ENCODE results near the gene CAMTA1. TPM values are rescaled to one million over a fixed set of nuclear protein-coding genes. Genes with fewer than 3 reads are reported as not detected.

Gene CAMTA1
- total RNA-seq, 1 experiment from 2014 or later, result 60.0 TPM

DNA sequence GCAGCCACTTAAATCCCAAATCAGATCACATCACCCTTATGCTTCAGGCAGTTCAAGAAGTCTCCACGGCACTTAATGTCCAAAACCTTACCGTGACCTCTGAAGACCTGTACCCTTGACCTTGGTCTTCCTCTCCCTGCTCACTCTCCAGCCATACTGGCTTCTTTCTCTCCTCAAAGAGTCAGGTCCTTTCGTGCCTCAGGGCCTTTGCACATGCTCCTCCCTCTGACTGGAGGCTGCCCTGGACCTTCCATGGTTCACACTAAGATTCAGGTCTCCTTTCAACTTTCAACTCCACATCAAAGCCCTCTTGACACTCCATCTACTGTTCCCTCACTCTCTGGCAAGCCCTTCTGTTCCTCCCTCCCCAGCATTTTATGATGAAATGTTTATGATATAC is 695.9 kb downstream of the CAMTA1 start:
- no peaks in the 10 kb centered on the region for H3K4me1 Mint-ChIP-seq (ENCODE audit: low read depth, unreplicated experiment)
- H3K27ac Mint-ChIP-seq (ENCODE audit: unreplicated experiment), result no peak overlapping the region
- no peaks in the 10 kb centered on the region for H3K36me3 ChIP-seq (ENCODE audit: control insufficient read depth, insufficient read depth, low read length)
- H3K27me3 Mint-ChIP-seq (ENCODE audit: insufficient read depth, unreplicated experiment), result peaks cover 3% of the 10 kb centered on the region
- H3K9me3 ChIP-seq, result no peaks in the 10 kb centered on the region
- H3K4me3 ChIP-seq (ENCODE audit: low read depth, low read length), result no peak overlapping the region
- H3K4me3 Mint-ChIP-seq (ENCODE audit: unreplicated experiment), result no peak overlapping the region
- intact Hi-C loops (cut with micrococcal nuclease; ENCODE audit: unreplicated experiment), result no loop called here
- TF ChIP-seq, protein P1, sequence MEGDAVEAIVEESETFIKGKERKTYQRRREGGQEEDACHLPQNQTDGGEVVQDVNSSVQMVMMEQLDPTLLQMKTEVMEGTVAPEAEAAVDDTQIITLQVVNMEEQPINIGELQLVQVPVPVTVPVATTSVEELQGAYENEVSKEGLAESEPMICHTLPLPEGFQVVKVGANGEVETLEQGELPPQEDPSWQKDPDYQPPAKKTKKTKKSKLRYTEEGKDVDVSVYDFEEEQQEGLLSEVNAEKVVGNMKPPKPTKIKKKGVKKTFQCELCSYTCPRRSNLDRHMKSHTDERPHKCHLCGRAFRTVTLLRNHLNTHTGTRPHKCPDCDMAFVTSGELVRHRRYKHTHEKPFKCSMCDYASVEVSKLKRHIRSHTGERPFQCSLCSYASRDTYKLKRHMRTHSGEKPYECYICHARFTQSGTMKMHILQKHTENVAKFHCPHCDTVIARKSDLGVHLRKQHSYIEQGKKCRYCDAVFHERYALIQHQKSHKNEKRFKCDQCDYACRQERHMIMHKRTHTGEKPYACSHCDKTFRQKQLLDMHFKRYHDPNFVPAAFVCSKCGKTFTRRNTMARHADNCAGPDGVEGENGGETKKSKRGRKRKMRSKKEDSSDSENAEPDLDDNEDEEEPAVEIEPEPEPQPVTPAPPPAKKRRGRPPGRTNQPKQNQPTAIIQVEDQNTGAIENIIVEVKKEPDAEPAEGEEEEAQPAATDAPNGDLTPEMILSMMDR (IDR thresholded peaks at IDR 0.05; ENCODE audit: insufficient read depth in 1 of 2, low read depth in 1 of 2, low read length in 1 of 2, severe bottlenecking in 1 of 2, unreplicated experiment in 1 of 2), result no peak
- no peaks in the 10 kb centered on the region for H3K9me3 Mint-ChIP-seq (ENCODE audit: unreplicated experiment)
- POLR2A ChIA-PET, result no interaction called here
- H3K36me3 Mint-ChIP-seq (ENCODE audit: insufficient read depth, unreplicated experiment), result no peaks in the 10 kb centered on the region
- CTCF ChIA-PET, result no interaction called here
- H3K4me1 ChIP-seq, result no peaks in the 10 kb centered on the region
- no peak for DNase-seq
- no TSS peak for BruUV-seq (replicated peaks)
- H3K27me3 ChIP-seq (replicated peaks; ENCODE audit: control insufficient read depth, insufficient read depth, low read length), result no peaks in the 10 kb centered on the region; the same call in 1 of the 2 replicates

- no TSS peak for BruUV-seq (replicated peaks)
- DNase-seq, result no peak
These were observed 696.8 kb downstream of the CAMTA1 start for GRCh38 chr1:7482077-7482476.

GRCh38 chr1:7482772-7483495 is 697.7 kb downstream of the CAMTA1 start:
- H3K9me3 Mint-ChIP-seq (ENCODE audit: unreplicated experiment), result no peaks in the 10 kb centered on the region
- Histone ChIP-seq H3K4me1 (no peaks in the 10 kb centered on the region), H3K4me3 (ENCODE audit: low read depth, low read length) (no peak overlapping the region), H3K9me3 (no peaks in the 10 kb centered on the region), H3K27me3 (replicated peaks; ENCODE audit: control insufficient read depth, insufficient read depth, low read length) (no peaks in the 10 kb centered on the region; the same call in 1 of the 2 replicates), H3K36me3 (ENCODE audit: control insufficient read depth, insufficient read depth, low read length) (no peaks in the 10 kb centered on the region)
- BruUV-seq (replicated peaks), result no TSS peak
- H3K36me3 Mint-ChIP-seq (ENCODE audit: insufficient read depth, unreplicated experiment), result no peaks in the 10 kb centered on the region
- TF ChIP-seq, protein P1 (IDR thresholded peaks at IDR 0.05; ENCODE audit: insufficient read depth in 1 of 2, low read depth in 1 of 2, low read length in 1 of 2, severe bottlenecking in 1 of 2, unreplicated experiment in 1 of 2), result no peak
- no peak overlapping the region for H3K4me3 Mint-ChIP-seq (ENCODE audit: unreplicated experiment)
- no peak for DNase-seq
- intact Hi-C loops (cut with micrococcal nuclease; ENCODE audit: unreplicated experiment), result no loop called here
- peaks cover 3% of the 10 kb centered on the region for H3K27me3 Mint-ChIP-seq (ENCODE audit: insufficient read depth, unreplicated experiment)
- CTCF ChIA-PET, result no interaction called here
- H3K4me1 Mint-ChIP-seq (ENCODE audit: low read depth, unreplicated experiment), result no peaks in the 10 kb centered on the region
- H3K27ac Mint-ChIP-seq (ENCODE audit: unreplicated experiment), result no peak overlapping the region
- POLR2A ChIA-PET, result no interaction called here

More at GRCh38 chr1:7482077-7482476, 696.8 kb downstream of the CAMTA1 start:
- Mint-ChIP-seq H3K36me3 (ENCODE audit: insufficient read depth, unreplicated experiment) (no peaks in the 10 kb centered on the region), H3K9me3 (ENCODE audit: unreplicated experiment) (no peaks in the 10 kb centered on the region), H3K4me1 (ENCODE audit: low read depth, unreplicated experiment) (no peaks in the 10 kb centered on the region), H3K4me3 (ENCODE audit: unreplicated experiment) (no peak overlapping the region), H3K27ac (ENCODE audit: unreplicated experiment) (no peak overlapping the region), H3K27me3 (ENCODE audit: insufficient read depth, unreplicated experiment) (peaks cover 3% of the 10 kb centered on the region)
- Histone ChIP-seq H3K9me3 (no peaks in the 10 kb centered on the region), H3K36me3 (ENCODE audit: control insufficient read depth, insufficient read depth, low read length) (no peaks in the 10 kb centered on the region), H3K27me3 (replicated peaks; ENCODE audit: control insufficient read depth, insufficient read depth, low read length) (no peaks in the 10 kb centered on the region; the same call in 1 of the 2 replicates), H3K4me3 (ENCODE audit: low read depth, low read length) (no peak overlapping the region), H3K4me1 (no peaks in the 10 kb centered on the region)
- ChIA-PET CTCF (no interaction called here), POLR2A (no interaction called here)
- TF ChIP-seq, protein P1 (IDR thresholded peaks at IDR 0.05; ENCODE audit: insufficient read depth in 1 of 2, low read depth in 1 of 2, low read length in 1 of 2, severe bottlenecking in 1 of 2, unreplicated experiment in 1 of 2), result no peak
- intact Hi-C loops (cut with micrococcal nuclease; ENCODE audit: unreplicated experiment), result no loop called here
